ENCODE data around the gene ZBED6. TPM values are rescaled to one million over a fixed set of nuclear protein-coding genes. Genes with fewer than 3 reads are reported as not detected.

The ZBED6 gene
- total and polyA plus RNA-seq, 2 donors from 2014 or later, result 0.15 to 37.2 TPM

DNA sequence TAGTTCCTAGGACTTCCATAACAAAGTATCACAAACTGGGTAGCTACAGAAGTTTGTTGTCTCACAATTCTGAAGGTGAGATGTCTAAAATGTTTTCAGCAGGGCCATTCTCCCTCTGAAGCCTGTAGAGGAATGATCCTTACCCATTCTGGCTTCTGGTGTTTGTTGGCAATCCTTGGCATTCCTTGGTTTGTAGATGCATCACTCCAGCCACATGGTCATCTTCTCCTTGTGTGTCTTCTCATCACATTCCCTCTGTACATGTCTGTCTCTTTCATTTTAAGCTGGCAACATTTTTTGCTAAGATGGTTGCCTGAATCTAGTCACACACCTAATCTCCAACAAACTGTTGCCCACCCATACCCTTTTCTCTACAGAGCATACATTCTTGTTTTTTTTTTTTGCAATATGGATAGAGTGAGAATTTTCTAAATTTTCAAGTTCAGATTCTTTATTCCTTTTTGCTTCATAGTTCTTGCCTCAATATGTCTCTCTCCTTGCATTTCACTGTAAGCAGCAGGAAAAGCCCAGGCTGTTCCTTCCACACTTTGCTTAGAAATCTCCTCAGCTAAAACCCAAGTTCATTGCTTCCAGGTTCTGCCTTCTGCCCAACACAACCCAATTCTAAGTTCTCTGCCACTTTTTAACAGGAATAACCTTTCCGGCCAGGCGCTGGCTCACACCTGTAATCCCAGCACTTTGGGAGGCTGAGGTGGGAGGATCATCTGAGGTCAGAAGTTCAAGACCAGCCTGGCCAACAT is 18.3 kb downstream of the ZBED6 start:
- no peaks in the 10 kb centered on the region for H3K4me1 ChIP-seq (ENCODE audit: control insufficient read depth in 2 of 3, insufficient read depth in 2 of 3, low read depth in 1 of 3, low read length in 3 of 3)
- H3K9ac ChIP-seq (ENCODE audit: low read length in 3 of 3), result no peak overlapping the region
- no peak overlapping the region for H3K4me3 ChIP-seq (ENCODE audit: low read length in 3 of 3)
- intact Hi-C loops (cut with DNase I), result no loop called here
- H3K27ac ChIP-seq (ENCODE audit: low read depth in 2 of 2, low read length in 2 of 2), result no peak overlapping the region
- FAIRE-seq (no peak), DNase-seq (no peak)
- TF ChIP-seq, protein P1, sequence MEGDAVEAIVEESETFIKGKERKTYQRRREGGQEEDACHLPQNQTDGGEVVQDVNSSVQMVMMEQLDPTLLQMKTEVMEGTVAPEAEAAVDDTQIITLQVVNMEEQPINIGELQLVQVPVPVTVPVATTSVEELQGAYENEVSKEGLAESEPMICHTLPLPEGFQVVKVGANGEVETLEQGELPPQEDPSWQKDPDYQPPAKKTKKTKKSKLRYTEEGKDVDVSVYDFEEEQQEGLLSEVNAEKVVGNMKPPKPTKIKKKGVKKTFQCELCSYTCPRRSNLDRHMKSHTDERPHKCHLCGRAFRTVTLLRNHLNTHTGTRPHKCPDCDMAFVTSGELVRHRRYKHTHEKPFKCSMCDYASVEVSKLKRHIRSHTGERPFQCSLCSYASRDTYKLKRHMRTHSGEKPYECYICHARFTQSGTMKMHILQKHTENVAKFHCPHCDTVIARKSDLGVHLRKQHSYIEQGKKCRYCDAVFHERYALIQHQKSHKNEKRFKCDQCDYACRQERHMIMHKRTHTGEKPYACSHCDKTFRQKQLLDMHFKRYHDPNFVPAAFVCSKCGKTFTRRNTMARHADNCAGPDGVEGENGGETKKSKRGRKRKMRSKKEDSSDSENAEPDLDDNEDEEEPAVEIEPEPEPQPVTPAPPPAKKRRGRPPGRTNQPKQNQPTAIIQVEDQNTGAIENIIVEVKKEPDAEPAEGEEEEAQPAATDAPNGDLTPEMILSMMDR (IDR thresholded peaks at IDR 0.05; ENCODE audit: borderline replicate concordance, extremely low read depth, insufficient read depth), result no peak
- peaks cover 7 to 23% (median 9%) of the 10 kb centered on the region in 3 donors for H3K36me3 ChIP-seq (ENCODE audit: control insufficient read depth in 2 of 3, insufficient read depth in 3 of 3, low read length in 3 of 3)
- H3K9me3 ChIP-seq (ENCODE audit: control insufficient read depth in 2 of 3, insufficient read depth in 1 of 3, low read length in 3 of 3), result no peaks in the 10 kb centered on the region
- H3K27me3 ChIP-seq (ENCODE audit: control insufficient read depth, insufficient read depth, low read length), result no peaks in the 10 kb centered on the region

DNA sequence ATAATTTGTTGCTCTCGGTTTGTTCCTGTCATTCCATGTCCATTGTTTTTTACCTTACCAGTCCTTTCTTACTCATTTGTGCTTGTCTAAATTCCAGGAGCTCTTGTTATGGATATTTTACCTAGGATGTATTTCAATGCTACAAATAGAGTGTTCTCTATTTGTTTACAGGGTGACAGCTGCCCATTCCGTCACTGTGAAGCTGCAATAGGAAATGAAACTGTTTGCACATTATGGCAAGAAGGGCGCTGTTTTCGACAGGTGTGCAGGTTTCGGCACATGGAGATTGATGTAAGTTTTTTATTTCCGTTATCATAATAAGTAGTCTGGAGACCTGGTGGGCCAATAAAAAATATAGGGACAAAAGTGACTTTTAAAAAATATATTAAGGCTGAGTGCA is 23.0 kb downstream of the ZBED6 start:
- Histone ChIP-seq H3K4me3 (ENCODE audit: low read length in 3 of 3) (no peak overlapping the region), H3K4me1 (ENCODE audit: control insufficient read depth in 2 of 3, insufficient read depth in 2 of 3, low read depth in 1 of 3, low read length in 3 of 3) (peaks cover 0 to 5% (median 0%) of the 10 kb centered on the region in 3 donors), H3K27ac (ENCODE audit: low read depth in 2 of 2, low read length in 2 of 2) (no peak overlapping the region), H3K9ac (ENCODE audit: low read length in 3 of 3) (no peak overlapping the region), H3K36me3 (ENCODE audit: control insufficient read depth in 2 of 3, insufficient read depth in 3 of 3, low read length in 3 of 3) (peaks cover 11 to 44% (median 22%) of the 10 kb centered on the region in 3 donors), H3K9me3 (ENCODE audit: control insufficient read depth in 2 of 3, insufficient read depth in 1 of 3, low read length in 3 of 3) (no peaks in the 10 kb centered on the region), H3K27me3 (ENCODE audit: control insufficient read depth, insufficient read depth, low read length) (no peaks in the 10 kb centered on the region)
- TF ChIP-seq, protein P1 (IDR thresholded peaks at IDR 0.05; ENCODE audit: borderline replicate concordance, extremely low read depth, insufficient read depth), result no peak
- intact Hi-C loops (cut with DNase I), result no loop called here
- FAIRE-seq (no peak), DNase-seq (no peak)

DNA sequence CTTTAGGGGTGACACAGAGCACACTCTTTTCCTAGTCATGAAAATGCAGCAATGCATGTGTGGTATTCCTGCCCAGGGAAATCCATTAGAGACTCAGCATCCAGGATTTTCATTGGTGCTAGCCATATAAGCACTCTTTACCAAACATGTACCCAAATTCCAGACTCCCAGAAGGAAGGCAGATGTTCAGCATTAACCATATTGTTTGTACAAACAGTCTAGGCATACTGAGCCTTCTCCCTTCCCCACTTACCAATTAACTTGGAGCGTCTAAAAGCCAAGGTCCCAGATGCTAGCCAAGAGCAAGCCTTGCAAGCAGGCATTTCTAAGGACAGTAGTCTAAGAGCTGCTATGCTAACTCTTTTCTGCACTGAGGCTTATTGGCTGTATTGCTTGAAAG is 27.9 kb downstream of the ZBED6 start:
- TF ChIP-seq, protein P1 (IDR thresholded peaks at IDR 0.05; ENCODE audit: borderline replicate concordance, extremely low read depth, insufficient read depth), result no peak
- Histone ChIP-seq H3K27me3 (ENCODE audit: control insufficient read depth, insufficient read depth, low read length) (no peaks in the 10 kb centered on the region), H3K9ac (ENCODE audit: low read length in 3 of 3) (no peak overlapping the region), H3K36me3 (ENCODE audit: control insufficient read depth in 2 of 3, insufficient read depth in 3 of 3, low read length in 3 of 3) (peaks cover 11 to 50% (median 13%) of the 10 kb centered on the region in 3 donors), H3K4me3 (ENCODE audit: low read length in 3 of 3) (no peak overlapping the region), H3K4me1 (ENCODE audit: control insufficient read depth in 2 of 3, insufficient read depth in 2 of 3, low read depth in 1 of 3, low read length in 3 of 3) (peaks cover 0 to 5% (median 0%) of the 10 kb centered on the region in 3 donors), H3K27ac (ENCODE audit: low read depth in 2 of 2, low read length in 2 of 2) (no peak overlapping the region), H3K9me3 (ENCODE audit: control insufficient read depth in 2 of 3, insufficient read depth in 1 of 3, low read length in 3 of 3) (no peaks in the 10 kb centered on the region)
- DNase-seq, result no peak
- intact Hi-C loops (cut with DNase I), result no loop called here
- no peak for FAIRE-seq

All from kidney (tissue), 14 donors.